ENCODE measurements around the gene LTN1. TPM values are rescaled to one million over a fixed set of nuclear protein-coding genes. Genes with fewer than 3 reads are reported as not detected.

The LTN1 gene
- total and polyA plus RNA-seq, 2 of the 13 experiments (the other 11 are each of a cell fraction or from before 2014, with no cell fraction given): 6.7 to 24.6 TPM

GRCh38 chr21:28893687-28894086 lies 99.0 kb downstream of the LTN1 start (continued):
- TF ChIP-seq AHDC1 (CRISPR knock-in tag; IDR thresholded peaks at IDR 0.05; ENCODE audit: borderline replicate concordance): no peak
- no peak for TF ChIP-seq NFE2L1 (CRISPR knock-in tag; IDR thresholded peaks at IDR 0.05; ENCODE audit: borderline replicate concordance)
- no peak for TF ChIP-seq ZNF142 (CRISPR knock-in tag; IDR thresholded peaks at IDR 0.05)
- no peak for TF ChIP-seq HNF4G (IDR thresholded peaks at IDR 0.05; ENCODE audit: borderline replicate concordance, low read depth, low read length)
- no peak for TF ChIP-seq HNF4G (CRISPR knock-in tag; IDR thresholded peaks at IDR 0.05; ENCODE audit: borderline replicate concordance, low read depth)
- TF ChIP-seq ZNF772 (CRISPR knock-in tag; IDR thresholded peaks at IDR 0.05): no peak
- TF ChIP-seq MAF1 (CRISPR knock-in tag; IDR thresholded peaks at IDR 0.05; ENCODE audit: borderline replicate concordance): no peak
- TF ChIP-seq THAP7 (CRISPR knock-in tag; IDR thresholded peaks at IDR 0.05): no peak
- TF ChIP-seq NFIC (IDR thresholded peaks at IDR 0.05; ENCODE audit: low read length): no peak
- no peak for TF ChIP-seq ZNF891 (CRISPR knock-in tag; IDR thresholded peaks at IDR 0.05)
- no peak for TF ChIP-seq NONO (IDR thresholded peaks at IDR 0.05)
- no peak for TF ChIP-seq NONO (CRISPR knock-in tag; conservative IDR thresholded peaks at IDR 0.05)
- no peak for TF ChIP-seq ZNF530 (CRISPR knock-in tag; IDR thresholded peaks at IDR 0.05; ENCODE audit: low read depth)

Measured in HepG2 (cell line).